GM12873 (cell line): ENCODE results near the gene PER2.
A peak's percentile ranks its signal among the peaks of the same experiment; 100 is the strongest.

Source experiments
- CTCF ChIP-seq: IDR thresholded peaks from 2 replicates; pipeline ENCODE4 v1.5.1; 2012; ENCODE audit warnings: low read depth, mild to moderate bottlenecking, moderate library complexity, low read length, control low read depth; ENCODE audit not compliant: insufficient read depth; ENCODE audit errors: missing control alignments

The PER2 gene

GRCh38 chr2:238239863-238240756 lies 48.3 kb downstream of the PER2 start, which contains the start of gene HES6:
Gene HES6, minus strand, starts transcription at chr2:238240038. Its CDS starts 133 bp downstream, at chr2:238239905.
- no peak for TF ChIP-seq CTCF

- no peak for TF ChIP-seq CTCF
These were observed 48.9 kb downstream of the PER2 start for GRCh38 chr2:238239543-238239862.

GRCh38 chr2:238238766-238239542 lies 49.5 kb downstream of the PER2 start:
- peak; percentile 7 for TF ChIP-seq CTCF

GRCh38 chr2:238238311-238238765 lies 50.1 kb downstream of the PER2 start:
- TF ChIP-seq CTCF, result no peak

- no peak for TF ChIP-seq CTCF
These were observed 50.8 kb downstream of the PER2 start for GRCh38 chr2:238237431-238238135.

GRCh38 chr2:238236571-238236970 lies 51.8 kb downstream of the PER2 start:
- no peak for TF ChIP-seq CTCF
